ENCODE results near the gene CLRN3. TPM values are rescaled to one million over a fixed set of nuclear protein-coding genes. Genes with fewer than 3 reads are reported as not detected.

The CLRN3 gene
- total and polyA plus RNA-seq, 2 experiments from 2014 or later, result not detected

DNA sequence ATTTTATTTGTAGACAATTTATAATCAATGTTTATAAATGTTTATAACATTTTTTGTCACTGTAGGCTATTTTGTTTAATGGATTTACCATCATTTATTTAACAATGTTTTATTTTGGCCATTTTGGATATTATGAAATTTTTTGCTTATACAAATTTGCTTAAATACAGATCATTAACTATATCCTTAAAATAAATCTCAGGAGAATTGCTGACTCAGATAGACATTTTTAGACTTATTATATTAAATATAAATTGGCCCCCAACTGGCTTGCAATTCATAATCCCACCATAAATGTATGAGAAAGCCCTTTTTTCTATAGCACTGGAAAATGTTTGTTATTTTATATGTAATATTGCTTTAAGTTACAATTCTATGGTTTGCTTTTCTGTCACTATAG, 3.8 kb upstream of the CLRN3 start:
- H3K9me3 Mint-ChIP-seq, result peaks cover 4% of the 10 kb centered on the region; the same call in 1 of the 3 replicates
- no peak for TF ChIP-seq NANOG (IDR thresholded peaks at IDR 0.05; ENCODE audit: borderline replicate concordance)
- no peak for TF ChIP-seq CREB1 (CRISPR knock-in tag; IDR thresholded peaks at IDR 0.05; ENCODE audit: low read depth)
- no peak for TF ChIP-seq ZNF331 (CRISPR knock-in tag; IDR thresholded peaks at IDR 0.05; ENCODE audit: low read depth)
- TF ChIP-seq, protein P1, sequence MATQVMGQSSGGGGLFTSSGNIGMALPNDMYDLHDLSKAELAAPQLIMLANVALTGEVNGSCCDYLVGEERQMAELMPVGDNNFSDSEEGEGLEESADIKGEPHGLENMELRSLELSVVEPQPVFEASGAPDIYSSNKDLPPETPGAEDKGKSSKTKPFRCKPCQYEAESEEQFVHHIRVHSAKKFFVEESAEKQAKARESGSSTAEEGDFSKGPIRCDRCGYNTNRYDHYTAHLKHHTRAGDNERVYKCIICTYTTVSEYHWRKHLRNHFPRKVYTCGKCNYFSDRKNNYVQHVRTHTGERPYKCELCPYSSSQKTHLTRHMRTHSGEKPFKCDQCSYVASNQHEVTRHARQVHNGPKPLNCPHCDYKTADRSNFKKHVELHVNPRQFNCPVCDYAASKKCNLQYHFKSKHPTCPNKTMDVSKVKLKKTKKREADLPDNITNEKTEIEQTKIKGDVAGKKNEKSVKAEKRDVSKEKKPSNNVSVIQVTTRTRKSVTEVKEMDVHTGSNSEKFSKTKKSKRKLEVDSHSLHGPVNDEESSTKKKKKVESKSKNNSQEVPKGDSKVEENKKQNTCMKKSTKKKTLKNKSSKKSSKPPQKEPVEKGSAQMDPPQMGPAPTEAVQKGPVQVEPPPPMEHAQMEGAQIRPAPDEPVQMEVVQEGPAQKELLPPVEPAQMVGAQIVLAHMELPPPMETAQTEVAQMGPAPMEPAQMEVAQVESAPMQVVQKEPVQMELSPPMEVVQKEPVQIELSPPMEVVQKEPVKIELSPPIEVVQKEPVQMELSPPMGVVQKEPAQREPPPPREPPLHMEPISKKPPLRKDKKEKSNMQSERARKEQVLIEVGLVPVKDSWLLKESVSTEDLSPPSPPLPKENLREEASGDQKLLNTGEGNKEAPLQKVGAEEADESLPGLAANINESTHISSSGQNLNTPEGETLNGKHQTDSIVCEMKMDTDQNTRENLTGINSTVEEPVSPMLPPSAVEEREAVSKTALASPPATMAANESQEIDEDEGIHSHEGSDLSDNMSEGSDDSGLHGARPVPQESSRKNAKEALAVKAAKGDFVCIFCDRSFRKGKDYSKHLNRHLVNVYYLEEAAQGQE (IDR thresholded peaks at IDR 0.05; ENCODE audit: unreplicated experiment), result no peak
- TF ChIP-seq EZH2phosphoT487 (IDR thresholded peaks at IDR 0.05; ENCODE audit: unreplicated experiment), result no peak
- TF ChIP-seq, protein P2, sequence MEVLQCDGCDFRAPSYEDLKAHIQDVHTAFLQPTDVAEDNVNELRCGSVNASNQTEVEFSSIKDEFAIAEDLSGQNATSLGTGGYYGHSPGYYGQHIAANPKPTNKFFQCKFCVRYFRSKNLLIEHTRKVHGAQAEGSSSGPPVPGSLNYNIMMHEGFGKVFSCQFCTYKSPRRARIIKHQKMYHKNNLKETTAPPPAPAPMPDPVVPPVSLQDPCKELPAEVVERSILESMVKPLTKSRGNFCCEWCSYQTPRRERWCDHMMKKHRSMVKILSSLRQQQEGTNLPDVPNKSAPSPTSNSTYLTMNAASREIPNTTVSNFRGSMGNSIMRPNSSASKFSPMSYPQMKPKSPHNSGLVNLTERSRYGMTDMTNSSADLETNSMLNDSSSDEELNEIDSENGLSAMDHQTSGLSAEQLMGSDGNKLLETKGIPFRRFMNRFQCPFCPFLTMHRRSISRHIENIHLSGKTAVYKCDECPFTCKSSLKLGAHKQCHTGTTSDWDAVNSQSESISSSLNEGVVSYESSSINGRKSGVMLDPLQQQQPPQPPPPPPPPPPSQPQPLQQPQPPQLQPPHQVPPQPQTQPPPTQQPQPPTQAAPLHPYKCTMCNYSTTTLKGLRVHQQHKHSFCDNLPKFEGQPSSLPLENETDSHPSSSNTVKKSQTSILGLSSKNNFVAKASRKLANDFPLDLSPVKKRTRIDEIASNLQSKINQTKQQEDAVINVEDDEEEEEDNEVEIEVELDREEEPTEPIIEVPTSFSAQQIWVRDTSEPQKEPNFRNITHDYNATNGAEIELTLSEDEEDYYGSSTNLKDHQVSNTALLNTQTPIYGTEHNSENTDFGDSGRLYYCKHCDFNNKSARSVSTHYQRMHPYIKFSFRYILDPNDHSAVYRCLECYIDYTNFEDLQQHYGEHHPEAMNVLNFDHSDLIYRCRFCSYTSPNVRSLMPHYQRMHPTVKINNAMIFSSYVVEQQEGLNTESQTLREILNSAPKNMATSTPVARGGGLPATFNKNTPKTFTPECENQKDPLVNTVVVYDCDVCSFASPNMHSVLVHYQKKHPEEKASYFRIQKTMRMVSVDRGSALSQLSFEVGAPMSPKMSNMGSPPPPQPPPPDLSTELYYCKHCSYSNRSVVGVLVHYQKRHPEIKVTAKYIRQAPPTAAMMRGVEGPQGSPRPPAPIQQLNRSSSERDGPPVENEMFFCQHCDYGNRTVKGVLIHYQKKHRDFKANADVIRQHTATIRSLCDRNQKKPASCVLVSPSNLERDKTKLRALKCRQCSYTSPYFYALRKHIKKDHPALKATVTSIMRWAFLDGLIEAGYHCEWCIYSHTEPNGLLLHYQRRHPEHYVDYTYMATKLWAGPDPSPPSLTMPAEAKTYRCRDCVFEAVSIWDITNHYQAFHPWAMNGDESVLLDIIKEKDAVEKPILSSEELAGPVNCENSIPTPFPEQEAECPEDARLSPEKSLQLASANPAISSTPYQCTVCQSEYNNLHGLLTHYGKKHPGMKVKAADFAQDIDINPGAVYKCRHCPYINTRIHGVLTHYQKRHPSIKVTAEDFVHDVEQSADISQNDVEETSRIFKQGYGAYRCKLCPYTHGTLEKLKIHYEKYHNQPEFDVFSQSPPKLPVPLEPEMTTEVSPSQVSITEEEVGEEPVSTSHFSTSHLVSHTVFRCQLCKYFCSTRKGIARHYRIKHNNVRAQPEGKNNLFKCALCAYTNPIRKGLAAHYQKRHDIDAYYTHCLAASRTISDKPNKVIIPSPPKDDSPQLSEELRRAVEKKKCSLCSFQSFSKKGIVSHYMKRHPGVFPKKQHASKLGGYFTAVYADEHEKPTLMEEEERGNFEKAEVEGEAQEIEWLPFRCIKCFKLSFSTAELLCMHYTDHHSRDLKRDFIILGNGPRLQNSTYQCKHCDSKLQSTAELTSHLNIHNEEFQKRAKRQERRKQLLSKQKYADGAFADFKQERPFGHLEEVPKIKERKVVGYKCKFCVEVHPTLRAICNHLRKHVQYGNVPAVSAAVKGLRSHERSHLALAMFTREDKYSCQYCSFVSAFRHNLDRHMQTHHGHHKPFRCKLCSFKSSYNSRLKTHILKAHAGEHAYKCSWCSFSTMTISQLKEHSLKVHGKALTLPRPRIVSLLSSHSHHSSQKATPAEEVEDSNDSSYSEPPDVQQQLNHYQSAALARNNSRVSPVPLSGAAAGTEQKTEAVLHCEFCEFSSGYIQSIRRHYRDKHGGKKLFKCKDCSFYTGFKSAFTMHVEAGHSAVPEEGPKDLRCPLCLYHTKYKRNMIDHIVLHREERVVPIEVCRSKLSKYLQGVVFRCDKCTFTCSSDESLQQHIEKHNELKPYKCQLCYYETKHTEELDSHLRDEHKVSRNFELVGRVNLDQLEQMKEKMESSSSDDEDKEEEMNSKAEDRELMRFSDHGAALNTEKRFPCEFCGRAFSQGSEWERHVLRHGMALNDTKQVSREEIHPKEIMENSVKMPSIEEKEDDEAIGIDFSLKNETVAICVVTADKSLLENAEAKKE (CRISPR knock-in tag; IDR thresholded peaks at IDR 0.05), result no peak
- TF ChIP-seq, protein P3, sequence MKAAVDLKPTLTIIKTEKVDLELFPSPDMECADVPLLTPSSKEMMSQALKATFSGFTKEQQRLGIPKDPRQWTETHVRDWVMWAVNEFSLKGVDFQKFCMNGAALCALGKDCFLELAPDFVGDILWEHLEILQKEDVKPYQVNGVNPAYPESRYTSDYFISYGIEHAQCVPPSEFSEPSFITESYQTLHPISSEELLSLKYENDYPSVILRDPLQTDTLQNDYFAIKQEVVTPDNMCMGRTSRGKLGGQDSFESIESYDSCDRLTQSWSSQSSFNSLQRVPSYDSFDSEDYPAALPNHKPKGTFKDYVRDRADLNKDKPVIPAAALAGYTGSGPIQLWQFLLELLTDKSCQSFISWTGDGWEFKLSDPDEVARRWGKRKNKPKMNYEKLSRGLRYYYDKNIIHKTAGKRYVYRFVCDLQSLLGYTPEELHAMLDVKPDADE (IDR thresholded peaks at IDR 0.05), result no peak
- TF ChIP-seq, protein P4, sequence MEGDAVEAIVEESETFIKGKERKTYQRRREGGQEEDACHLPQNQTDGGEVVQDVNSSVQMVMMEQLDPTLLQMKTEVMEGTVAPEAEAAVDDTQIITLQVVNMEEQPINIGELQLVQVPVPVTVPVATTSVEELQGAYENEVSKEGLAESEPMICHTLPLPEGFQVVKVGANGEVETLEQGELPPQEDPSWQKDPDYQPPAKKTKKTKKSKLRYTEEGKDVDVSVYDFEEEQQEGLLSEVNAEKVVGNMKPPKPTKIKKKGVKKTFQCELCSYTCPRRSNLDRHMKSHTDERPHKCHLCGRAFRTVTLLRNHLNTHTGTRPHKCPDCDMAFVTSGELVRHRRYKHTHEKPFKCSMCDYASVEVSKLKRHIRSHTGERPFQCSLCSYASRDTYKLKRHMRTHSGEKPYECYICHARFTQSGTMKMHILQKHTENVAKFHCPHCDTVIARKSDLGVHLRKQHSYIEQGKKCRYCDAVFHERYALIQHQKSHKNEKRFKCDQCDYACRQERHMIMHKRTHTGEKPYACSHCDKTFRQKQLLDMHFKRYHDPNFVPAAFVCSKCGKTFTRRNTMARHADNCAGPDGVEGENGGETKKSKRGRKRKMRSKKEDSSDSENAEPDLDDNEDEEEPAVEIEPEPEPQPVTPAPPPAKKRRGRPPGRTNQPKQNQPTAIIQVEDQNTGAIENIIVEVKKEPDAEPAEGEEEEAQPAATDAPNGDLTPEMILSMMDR (conservative IDR thresholded peaks at IDR 0.05; ENCODE audit: low read depth in 2 of 2), result no peak
- TF ChIP-seq EZH2 (IDR thresholded peaks at IDR 0.05; ENCODE audit: low read depth, unreplicated experiment), result no peak
- TF ChIP-seq JUNB (IDR thresholded peaks at IDR 0.05; ENCODE audit: unreplicated experiment), result no peak
- TF ChIP-seq POLR2AphosphoS5 (IDR thresholded peaks at IDR 0.05; ENCODE audit: low read depth), result no peak
- no peak for TF ChIP-seq ZNF114 (CRISPR knock-in tag; IDR thresholded peaks at IDR 0.05)
- TF ChIP-seq STAT1 (IDR thresholded peaks at IDR 0.05; ENCODE audit: unreplicated experiment), result no peak
- H4K20me1 ChIP-seq (replicated peaks; ENCODE audit: insufficient read depth), result no peaks in the 10 kb centered on the region
- no peaks in the 10 kb centered on the region for H3K4me1 Mint-ChIP-seq
- H3K4me1 ChIP-seq (ENCODE audit: insufficient read depth), result no peaks in the 10 kb centered on the region
- no peaks in the 10 kb centered on the region for H3K27me3 ChIP-seq (ENCODE audit: insufficient read depth)
- no peaks in the 10 kb centered on the region for H3K36me3 ChIP-seq (ENCODE audit: insufficient read depth)
- no peak overlapping the region for H3K4me3 ChIP-seq
- no peak overlapping the region for H3K27ac ChIP-seq (ENCODE audit: low read depth)
- no peak overlapping the region for H3K4me3 Mint-ChIP-seq
- no peak overlapping the region for H2AFZ ChIP-seq
- H3K4me2 ChIP-seq, result no peak overlapping the region
- ATAC-seq (no peak), DNase-seq (ENCODE audit: low spot score) (no peak)
- no peaks in the 10 kb centered on the region for H3F3A ChIP-seq (replicated peaks; ENCODE audit: low read depth)
- H3K36me3 Mint-ChIP-seq (ENCODE audit: low read depth), result no peaks in the 10 kb centered on the region; the same call in 2 of the 3 replicates
- H3K27me3 Mint-ChIP-seq (ENCODE audit: insufficient read depth, low read depth, poor library complexity), result no peaks in the 10 kb centered on the region
- no peaks in the 10 kb centered on the region; the same call in 1 of the 2 replicates for H3K9me2 ChIP-seq (ENCODE audit: insufficient read depth)
- H3K27ac Mint-ChIP-seq, result no peak overlapping the region
- no peaks in the 10 kb centered on the region for H3K79me2 ChIP-seq (replicated peaks; ENCODE audit: insufficient read depth)

All from GM23338 (cell line).